Endothelial cell of umbilical vein (primary cell): ENCODE measurements around the gene SOX30. TPM values are rescaled to one million over a fixed set of nuclear protein-coding genes. Genes with fewer than 3 reads are reported as not detected.

Experiments used
- BruUV-seq: library from RNA; stranded (reverse); fragments of 400-500 nt; replicated peaks from 2 replicates; lab custom pipeline; 2021; lab: Mats Ljungman, UMichigan
- CTCF ChIA-PET: fragments of 300-600, 350-600 bp; sonication (Branson Sonifier 250); formaldehyde crosslinking; loops from one replicate; lab custom pipeline; 2021; ENCODE audit warnings: antibody characterized with exemption, inconsistent platforms; lab: Charles Lee
- POLR2A ChIA-PET: fragments of 300-600, 350-600 bp; sonication (Branson Sonifier 250); formaldehyde crosslinking; loops from one replicate; lab custom pipeline; 2021; ENCODE audit warnings: antibody characterized with exemption, inconsistent platforms; lab: Charles Lee
- DNase-seq: peaks from one replicate; pipeline ENCODE4 v3.0.0-alpha.2; 2011; ENCODE audit warnings: low read depth, low spot score
- FAIRE-seq: peaks from 2 replicates; lab custom pipeline; 2011; peaks lifted over from hg19 to GRCh38; lab: Jason Lieb, UNC
- H2AFZ ChIP-seq: 2 replicates; pipeline ENCODE4 v1.6.0; 2012; ENCODE audit warnings: low read depth, low read length, control low read depth, inconsistent platforms
- H3K27ac ChIP-seq: 2 replicates; pipeline ENCODE4 v1.5.1; 2011; ENCODE audit warnings: low read depth, mild to moderate bottlenecking, control low read depth, low read length, moderate library complexity; ENCODE audit not compliant: insufficient read depth
- H3K27me3 ChIP-seq, 2 experiments: 2 replicates each; pipeline versions ENCODE4 v1.6.0 to v1.6.1; 2011; ENCODE audit warnings: low read length in 2 of 2, mixed read lengths in 1 of 2; ENCODE audit not compliant: control insufficient read depth in 2 of 2, insufficient read depth in 2 of 2
- H3K36me3 ChIP-seq, 2 experiments: 2 replicates in 1 of 2; 3 replicates in 1 of 2; pipeline ENCODE4 v1.5.1; 2011; ENCODE audit warnings: low read length in 2 of 2, mild to moderate bottlenecking in 1 of 2, moderate library complexity in 1 of 2; ENCODE audit not compliant: control insufficient read depth in 2 of 2, insufficient read depth in 2 of 2; ENCODE audit errors: extremely low read depth in 1 of 2
- H3K4me1 ChIP-seq: 3 replicates; pipeline ENCODE4 v1.5.1; 2011; ENCODE audit warnings: mild to moderate bottlenecking, low read length; ENCODE audit not compliant: control insufficient read depth, insufficient read depth; ENCODE audit errors: extremely low read depth
- H3K4me2 ChIP-seq: 2 replicates; pipeline ENCODE4 v1.6.1; 2011; ENCODE audit warnings: low read length, control low read depth, mixed read lengths; ENCODE audit not compliant: insufficient read depth
- H3K4me3 ChIP-seq, 3 experiments: fragments of 200-600 bp in 1 of 3; sonication (generic), shearing (Covaris generic) in 1 of 3; replicated peaks in 1 of 3; 2 replicates each; pipeline ENCODE4 v1.5.1; 2011 to 2016; ENCODE audit warnings: control low read depth in 3 of 3, low read length in 3 of 3, mild to moderate bottlenecking in 2 of 3, inconsistent platforms in 1 of 3, low read depth in 1 of 3, moderate library complexity in 1 of 3; ENCODE audit not compliant: insufficient read depth in 1 of 3
- H3K79me2 ChIP-seq: 2 replicates; pipeline ENCODE4 v1.6.0; 2012; ENCODE audit warnings: low read length, inconsistent platforms; ENCODE audit not compliant: control insufficient read depth, insufficient read depth
- H3K9ac ChIP-seq: replicated peaks from 2 replicates; pipeline ENCODE3; 2011; ENCODE audit warnings: low read length, control low read depth; ENCODE audit not compliant: insufficient read depth; ENCODE audit errors: extremely low read depth
- H3K9me1 ChIP-seq: replicated peaks from 3 replicates; pipeline ENCODE4 v1.6.0; 2011; ENCODE audit warnings: mild to moderate bottlenecking, low read length; ENCODE audit not compliant: control insufficient read depth, insufficient read depth; ENCODE audit errors: extremely low read depth
- H3K9me3 ChIP-seq: replicated peaks from 2 replicates; pipeline ENCODE4 v1.5.1; 2012; ENCODE audit warnings: low read length, inconsistent platforms; ENCODE audit not compliant: control insufficient read depth, insufficient read depth
- H4K20me1 ChIP-seq: replicated peaks from 2 replicates; pipeline ENCODE3; 2011; ENCODE audit warnings: mild to moderate bottlenecking, low read length; ENCODE audit not compliant: control insufficient read depth, insufficient read depth; ENCODE audit errors: extremely low read depth
- EZH2 ChIP-seq: IDR thresholded peaks from 2 replicates; pipeline ENCODE4 v1.6.1; 2012; ENCODE audit warnings: borderline replicate concordance, low read depth, mild to moderate bottlenecking, moderate library complexity, low read length, inconsistent platforms; ENCODE audit not compliant: severe bottlenecking
- FOS ChIP-seq: IDR thresholded peaks from 2 replicates; pipeline ENCODE4 v1.6.1; 2011; ENCODE audit warnings: mild to moderate bottlenecking, low read length, moderate library complexity, borderline replicate concordance; ENCODE audit not compliant: insufficient read depth
- GATA2 ChIP-seq: IDR thresholded peaks from 2 replicates; pipeline ENCODE4 v1.7.0; 2011; ENCODE audit warnings: low read depth, mild to moderate bottlenecking, moderate library complexity, mixed read lengths, low read length; ENCODE audit not compliant: insufficient read length, insufficient read depth
- JUN ChIP-seq: IDR thresholded peaks from 2 replicates; pipeline ENCODE4 v1.6.1; 2011; ENCODE audit warnings: borderline replicate concordance, low read depth; ENCODE audit not compliant: insufficient read length, insufficient read depth
- MAX ChIP-seq: IDR thresholded peaks from 2 replicates; pipeline ENCODE4 v1.6.1; 2011; ENCODE audit not compliant: insufficient read depth, insufficient read length
- MYC ChIP-seq: IDR thresholded peaks from one replicate; pipeline ENCODE4 v1.6.1; 2011; ENCODE audit warnings: mild to moderate bottlenecking, low read depth, low read length
- POLR2A ChIP-seq: IDR thresholded peaks from 2 replicates; pipeline ENCODE4 v1.6.1; 2012; ENCODE audit warnings: low read depth, mild to moderate bottlenecking, control low read depth, low read length
- POLR2AphosphoS5 ChIP-seq: IDR thresholded peaks from 2 replicates; pipeline ENCODE4 v1.6.1; 2012; ENCODE audit warnings: low read depth, mild to moderate bottlenecking, control low read depth, low read length, moderate library complexity; ENCODE audit not compliant: insufficient read depth
- dilution Hi-C: fragments of 300-500 bp; cut with MboI; formaldehyde crosslinking; loops from one replicate; pipeline ENCODE4 v1.15.0; 2019; ENCODE audit warnings: low sequenced_read_pairs; ENCODE audit not compliant: extremely low pct_ligation_motif_present
- intact Hi-C: fragments of 100-400 bp; cut with micrococcal nuclease; formaldehyde crosslinking; loops from one replicate; pipeline ENCODE4 v1.10.0; 2022
- polyA plus RNA-seq, 4 experiments: library from polyadenylated mRNA; depleted of rRNA in 3 of 4; stranded (reverse) in 3 of 4; unstranded in 1 of 4; fragments of >200 nt; gene quantifications; 2 replicates each; pipeline versions ENCODE4 v1.2.1 to v1.2.3, GENCODE V29; 2011 to 2012; ENCODE audit warnings: missing spikeins in 1 of 4
- total RNA-seq: library from RNA; stranded (reverse); gene quantifications from 2 replicates; pipeline ENCODE4 v1.2.3, GENCODE V29; 2021
- TF ChIP-seq, protein P1 (sequence below), 2 donors: IDR thresholded peaks; 1 replicate in 1 of 2; 2 replicates in 1 of 2; pipeline ENCODE4 v1.5.1; 2011; ENCODE audit warnings: low read length in 2 of 2, mild to moderate bottlenecking in 2 of 2, moderate library complexity in 2 of 2, control low read depth in 1 of 2, inconsistent platforms in 1 of 2, low read depth in 1 of 2; ENCODE audit not compliant: insufficient read depth in 1 of 2; ENCODE audit errors: extremely low read depth in 1 of 2

The SOX30 gene
- total and polyA plus RNA-seq, 2 donors (not counting 3 experiments of a cell fraction or from before 2014, with no cell fraction given): not detected

DNA sequence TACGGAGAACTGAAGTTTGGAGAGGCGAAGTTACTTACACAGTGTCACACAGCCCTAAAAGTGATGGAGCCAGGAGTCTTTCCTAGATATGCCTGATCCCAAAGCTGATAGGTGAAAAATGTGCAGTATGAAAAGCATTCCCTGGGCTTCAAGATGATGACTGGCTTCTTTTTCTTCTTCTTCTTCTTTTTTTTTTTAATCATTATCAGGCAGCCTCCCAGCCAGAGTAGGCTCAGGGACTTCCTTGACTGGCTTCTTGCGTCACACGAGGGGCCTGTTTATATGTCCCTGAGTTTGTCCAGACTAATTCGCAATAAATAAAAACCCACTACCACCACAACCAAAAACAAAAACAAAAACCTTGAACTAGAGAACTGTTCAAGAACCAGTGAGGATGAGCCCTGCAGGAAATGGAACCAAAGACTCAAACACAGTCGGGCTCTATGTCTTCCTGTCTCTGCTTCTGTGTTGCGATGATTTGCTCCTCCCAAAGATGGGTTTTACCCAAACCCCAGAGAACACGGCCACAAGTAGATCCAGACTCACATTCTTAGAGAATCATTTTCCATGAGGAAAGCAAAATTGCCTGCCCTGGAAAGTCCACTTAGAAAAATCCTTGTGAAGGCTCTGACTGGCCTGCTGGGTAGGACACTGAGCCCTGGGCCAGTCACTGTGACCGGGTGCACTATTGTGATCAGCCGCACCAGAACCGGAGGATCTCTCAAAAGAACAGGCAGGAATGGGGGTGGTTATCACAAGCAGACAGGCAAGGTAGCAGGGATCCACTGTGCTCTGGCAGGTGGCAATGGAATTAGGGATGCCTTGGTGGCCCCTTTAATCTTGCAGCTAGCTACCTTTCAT is 38.6 kb downstream of the SOX30 start:
- dilution Hi-C loops: no loop called here
- TF ChIP-seq, protein P1, sequence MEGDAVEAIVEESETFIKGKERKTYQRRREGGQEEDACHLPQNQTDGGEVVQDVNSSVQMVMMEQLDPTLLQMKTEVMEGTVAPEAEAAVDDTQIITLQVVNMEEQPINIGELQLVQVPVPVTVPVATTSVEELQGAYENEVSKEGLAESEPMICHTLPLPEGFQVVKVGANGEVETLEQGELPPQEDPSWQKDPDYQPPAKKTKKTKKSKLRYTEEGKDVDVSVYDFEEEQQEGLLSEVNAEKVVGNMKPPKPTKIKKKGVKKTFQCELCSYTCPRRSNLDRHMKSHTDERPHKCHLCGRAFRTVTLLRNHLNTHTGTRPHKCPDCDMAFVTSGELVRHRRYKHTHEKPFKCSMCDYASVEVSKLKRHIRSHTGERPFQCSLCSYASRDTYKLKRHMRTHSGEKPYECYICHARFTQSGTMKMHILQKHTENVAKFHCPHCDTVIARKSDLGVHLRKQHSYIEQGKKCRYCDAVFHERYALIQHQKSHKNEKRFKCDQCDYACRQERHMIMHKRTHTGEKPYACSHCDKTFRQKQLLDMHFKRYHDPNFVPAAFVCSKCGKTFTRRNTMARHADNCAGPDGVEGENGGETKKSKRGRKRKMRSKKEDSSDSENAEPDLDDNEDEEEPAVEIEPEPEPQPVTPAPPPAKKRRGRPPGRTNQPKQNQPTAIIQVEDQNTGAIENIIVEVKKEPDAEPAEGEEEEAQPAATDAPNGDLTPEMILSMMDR (IDR thresholded peaks at IDR 0.05; ENCODE audit: extremely low read depth in 1 of 2, insufficient read depth in 1 of 2, low read depth in 1 of 2, low read length in 2 of 2): no peak
- TF ChIP-seq POLR2AphosphoS5: no peak
- no peak for TF ChIP-seq MYC
- no peak for TF ChIP-seq POLR2A
- TF ChIP-seq MAX: no peak
- TF ChIP-seq FOS: no peak
- no peak for TF ChIP-seq EZH2
- TF ChIP-seq GATA2: no peak
- TF ChIP-seq JUN: no peak
- intact Hi-C loops: no loop called here
- no peaks in the 10 kb centered on the region for H3K4me1 ChIP-seq
- no peaks in the 10 kb centered on the region for H3K36me3 ChIP-seq
- no peak overlapping the region for H3K27ac ChIP-seq
- POLR2A ChIA-PET: no interaction called here
- no peaks in the 10 kb centered on the region for H3K79me2 ChIP-seq
- H3K4me3 ChIP-seq: no peak overlapping the region
- H2AFZ ChIP-seq: no peak overlapping the region
- no peak overlapping the region for H3K4me2 ChIP-seq
- H3K9me3 ChIP-seq: no peaks in the 10 kb centered on the region
- H4K20me1 ChIP-seq: no peaks in the 10 kb centered on the region
- peaks cover 0 to 3% of the 10 kb centered on the region in 2 experiments for H3K27me3 ChIP-seq
- H3K9ac ChIP-seq: no peak overlapping the region
- DNase-seq: no peak
- FAIRE-seq: no peak
- BruUV-seq: no TSS peak
- H3K9me1 ChIP-seq: no peaks in the 10 kb centered on the region
- CTCF ChIA-PET: interaction anchor here (0.7 to 1.2 kb wide), 3 partner anchors 16 to 149 kb away, joined by 3 to 4 read pairs (median 3); no protein-coding TSS in a partner anchor
